ENCODE data around the gene ZNF460. TPM values are rescaled to one million over a fixed set of nuclear protein-coding genes. Genes with fewer than 3 reads are reported as not detected.

ZNF460 gene
- total and polyA plus RNA-seq, 2 of the 8 experiments (the other 6 are each of a cell fraction or from before 2014, with no cell fraction given): 9.3 to 57.9 TPM

DNA sequence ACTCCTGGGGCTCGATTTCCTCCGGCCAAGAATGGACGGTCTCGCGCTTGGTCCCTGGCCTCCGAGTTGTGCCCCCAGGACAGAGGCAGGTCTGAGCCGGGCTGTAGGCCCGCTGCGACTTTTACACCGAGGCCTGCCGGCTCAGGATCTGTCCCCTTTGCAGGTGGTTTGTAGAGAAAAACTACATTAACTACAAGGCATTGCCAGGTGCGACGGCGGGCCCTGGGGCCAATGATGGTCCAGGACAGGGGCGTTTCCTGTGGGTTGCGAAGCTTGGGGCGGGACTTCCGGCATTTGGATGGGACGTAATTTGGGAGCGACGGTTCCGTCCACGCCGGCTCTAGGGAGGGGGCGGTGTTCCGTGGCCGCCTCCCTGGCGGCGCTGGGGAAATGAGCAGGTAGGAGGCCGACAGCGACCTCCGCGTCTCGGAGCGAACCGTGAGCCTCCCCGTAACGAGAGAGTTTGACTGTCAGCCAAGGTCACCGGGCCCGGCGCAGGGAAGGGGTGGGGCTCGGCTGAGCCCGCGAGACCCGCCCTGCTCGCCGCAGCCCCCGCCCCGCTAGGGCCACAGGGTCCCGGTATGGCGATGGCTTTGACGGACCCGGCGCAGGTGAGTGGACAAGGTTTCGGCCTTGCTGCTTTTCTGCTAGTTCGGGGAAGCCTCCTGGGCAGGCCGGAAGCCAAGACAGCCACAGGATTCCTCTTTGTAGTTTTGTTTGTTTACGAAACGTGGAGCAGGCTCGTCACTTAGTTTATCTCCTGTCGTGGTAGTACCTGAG, 39.8 kb upstream of the ZNF460 start, which contains the start of gene ZNF805 (continued):
- TF ChIP-seq CREB1 (IDR thresholded peaks at IDR 0.05): peak; percentile 99
- TF ChIP-seq TAF1 (IDR thresholded peaks at IDR 0.05; ENCODE audit: low read depth, low read length): peak; percentile 92
- no peak for TF ChIP-seq BRCA1 (IDR thresholded peaks at IDR 0.05; ENCODE audit: low read depth, low read length)
- TF ChIP-seq KDM5A (IDR thresholded peaks at IDR 0.05; ENCODE audit: low read length): peak; percentile 67; the same call in 1 of the 2 replicates
- TF ChIP-seq PHF8 (conservative IDR thresholded peaks at IDR 0.05; ENCODE audit: low read depth, low read length): peak; percentile 92
- TF ChIP-seq, protein P1, sequence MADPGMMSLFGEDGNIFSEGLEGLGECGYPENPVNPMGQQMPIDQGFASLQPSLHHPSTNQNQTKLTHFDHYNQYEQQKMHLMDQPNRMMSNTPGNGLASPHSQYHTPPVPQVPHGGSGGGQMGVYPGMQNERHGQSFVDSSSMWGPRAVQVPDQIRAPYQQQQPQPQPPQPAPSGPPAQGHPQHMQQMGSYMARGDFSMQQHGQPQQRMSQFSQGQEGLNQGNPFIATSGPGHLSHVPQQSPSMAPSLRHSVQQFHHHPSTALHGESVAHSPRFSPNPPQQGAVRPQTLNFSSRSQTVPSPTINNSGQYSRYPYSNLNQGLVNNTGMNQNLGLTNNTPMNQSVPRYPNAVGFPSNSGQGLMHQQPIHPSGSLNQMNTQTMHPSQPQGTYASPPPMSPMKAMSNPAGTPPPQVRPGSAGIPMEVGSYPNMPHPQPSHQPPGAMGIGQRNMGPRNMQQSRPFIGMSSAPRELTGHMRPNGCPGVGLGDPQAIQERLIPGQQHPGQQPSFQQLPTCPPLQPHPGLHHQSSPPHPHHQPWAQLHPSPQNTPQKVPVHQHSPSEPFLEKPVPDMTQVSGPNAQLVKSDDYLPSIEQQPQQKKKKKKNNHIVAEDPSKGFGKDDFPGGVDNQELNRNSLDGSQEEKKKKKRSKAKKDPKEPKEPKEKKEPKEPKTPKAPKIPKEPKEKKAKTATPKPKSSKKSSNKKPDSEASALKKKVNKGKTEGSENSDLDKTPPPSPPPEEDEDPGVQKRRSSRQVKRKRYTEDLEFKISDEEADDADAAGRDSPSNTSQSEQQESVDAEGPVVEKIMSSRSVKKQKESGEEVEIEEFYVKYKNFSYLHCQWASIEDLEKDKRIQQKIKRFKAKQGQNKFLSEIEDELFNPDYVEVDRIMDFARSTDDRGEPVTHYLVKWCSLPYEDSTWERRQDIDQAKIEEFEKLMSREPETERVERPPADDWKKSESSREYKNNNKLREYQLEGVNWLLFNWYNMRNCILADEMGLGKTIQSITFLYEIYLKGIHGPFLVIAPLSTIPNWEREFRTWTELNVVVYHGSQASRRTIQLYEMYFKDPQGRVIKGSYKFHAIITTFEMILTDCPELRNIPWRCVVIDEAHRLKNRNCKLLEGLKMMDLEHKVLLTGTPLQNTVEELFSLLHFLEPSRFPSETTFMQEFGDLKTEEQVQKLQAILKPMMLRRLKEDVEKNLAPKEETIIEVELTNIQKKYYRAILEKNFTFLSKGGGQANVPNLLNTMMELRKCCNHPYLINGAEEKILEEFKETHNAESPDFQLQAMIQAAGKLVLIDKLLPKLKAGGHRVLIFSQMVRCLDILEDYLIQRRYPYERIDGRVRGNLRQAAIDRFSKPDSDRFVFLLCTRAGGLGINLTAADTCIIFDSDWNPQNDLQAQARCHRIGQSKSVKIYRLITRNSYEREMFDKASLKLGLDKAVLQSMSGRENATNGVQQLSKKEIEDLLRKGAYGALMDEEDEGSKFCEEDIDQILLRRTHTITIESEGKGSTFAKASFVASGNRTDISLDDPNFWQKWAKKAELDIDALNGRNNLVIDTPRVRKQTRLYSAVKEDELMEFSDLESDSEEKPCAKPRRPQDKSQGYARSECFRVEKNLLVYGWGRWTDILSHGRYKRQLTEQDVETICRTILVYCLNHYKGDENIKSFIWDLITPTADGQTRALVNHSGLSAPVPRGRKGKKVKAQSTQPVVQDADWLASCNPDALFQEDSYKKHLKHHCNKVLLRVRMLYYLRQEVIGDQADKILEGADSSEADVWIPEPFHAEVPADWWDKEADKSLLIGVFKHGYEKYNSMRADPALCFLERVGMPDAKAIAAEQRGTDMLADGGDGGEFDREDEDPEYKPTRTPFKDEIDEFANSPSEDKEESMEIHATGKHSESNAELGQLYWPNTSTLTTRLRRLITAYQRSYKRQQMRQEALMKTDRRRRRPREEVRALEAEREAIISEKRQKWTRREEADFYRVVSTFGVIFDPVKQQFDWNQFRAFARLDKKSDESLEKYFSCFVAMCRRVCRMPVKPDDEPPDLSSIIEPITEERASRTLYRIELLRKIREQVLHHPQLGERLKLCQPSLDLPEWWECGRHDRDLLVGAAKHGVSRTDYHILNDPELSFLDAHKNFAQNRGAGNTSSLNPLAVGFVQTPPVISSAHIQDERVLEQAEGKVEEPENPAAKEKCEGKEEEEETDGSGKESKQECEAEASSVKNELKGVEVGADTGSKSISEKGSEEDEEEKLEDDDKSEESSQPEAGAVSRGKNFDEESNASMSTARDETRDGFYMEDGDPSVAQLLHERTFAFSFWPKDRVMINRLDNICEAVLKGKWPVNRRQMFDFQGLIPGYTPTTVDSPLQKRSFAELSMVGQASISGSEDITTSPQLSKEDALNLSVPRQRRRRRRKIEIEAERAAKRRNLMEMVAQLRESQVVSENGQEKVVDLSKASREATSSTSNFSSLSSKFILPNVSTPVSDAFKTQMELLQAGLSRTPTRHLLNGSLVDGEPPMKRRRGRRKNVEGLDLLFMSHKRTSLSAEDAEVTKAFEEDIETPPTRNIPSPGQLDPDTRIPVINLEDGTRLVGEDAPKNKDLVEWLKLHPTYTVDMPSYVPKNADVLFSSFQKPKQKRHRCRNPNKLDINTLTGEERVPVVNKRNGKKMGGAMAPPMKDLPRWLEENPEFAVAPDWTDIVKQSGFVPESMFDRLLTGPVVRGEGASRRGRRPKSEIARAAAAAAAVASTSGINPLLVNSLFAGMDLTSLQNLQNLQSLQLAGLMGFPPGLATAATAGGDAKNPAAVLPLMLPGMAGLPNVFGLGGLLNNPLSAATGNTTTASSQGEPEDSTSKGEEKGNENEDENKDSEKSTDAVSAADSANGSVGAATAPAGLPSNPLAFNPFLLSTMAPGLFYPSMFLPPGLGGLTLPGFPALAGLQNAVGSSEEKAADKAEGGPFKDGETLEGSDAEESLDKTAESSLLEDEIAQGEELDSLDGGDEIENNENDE (IDR thresholded peaks at IDR 0.05; ENCODE audit: insufficient replicate concordance, low read length): no peak
- TF ChIP-seq YY1 (IDR thresholded peaks at IDR 0.05; ENCODE audit: low read depth, low read length): no peak
